ENCODE data around the gene A3GALT2. TPM values are rescaled to one million over a fixed set of nuclear protein-coding genes. Genes with fewer than 3 reads are reported as not detected.

The A3GALT2 gene
- polyA plus RNA-seq, 3 donors: 0.16 to 0.48 TPM; not detected in 1

DNA sequence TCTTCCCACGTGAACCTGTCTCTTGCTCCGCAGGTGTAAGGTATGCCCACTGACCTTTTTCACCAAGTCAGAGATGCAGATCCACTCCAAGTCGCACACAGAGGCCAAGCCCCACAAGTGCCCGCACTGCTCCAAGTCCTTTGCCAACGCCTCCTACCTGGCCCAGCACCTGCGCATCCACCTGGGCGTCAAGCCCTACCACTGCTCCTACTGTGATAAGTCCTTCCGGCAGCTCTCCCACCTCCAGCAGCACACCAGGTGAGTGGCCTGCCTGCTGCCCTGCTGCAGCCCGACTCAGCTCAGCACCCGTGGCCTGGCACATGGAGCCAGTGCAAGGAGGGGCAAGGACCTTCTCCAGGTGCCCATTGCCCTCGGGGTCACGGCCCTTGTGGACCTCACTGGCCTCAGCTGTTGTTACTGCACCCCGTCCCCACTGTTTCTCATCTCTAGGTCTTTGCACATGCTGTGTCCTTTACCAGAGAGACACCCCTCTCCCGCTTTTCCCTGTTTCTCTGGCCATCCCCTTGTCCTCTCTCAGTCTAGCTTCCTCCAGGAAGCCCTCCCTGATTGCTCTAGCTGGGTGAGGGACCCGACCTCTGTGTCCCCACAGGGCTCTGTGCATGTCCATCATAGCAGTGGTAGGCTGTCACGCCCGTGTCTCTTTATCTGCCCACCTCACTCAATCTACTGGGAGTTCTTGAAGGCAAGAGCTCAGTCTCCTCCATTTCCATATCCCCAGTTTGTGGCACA, 39.2 kb downstream of the A3GALT2 start:
- no peak for DNase-seq (ENCODE audit: extremely low read depth in 1 of 11, low read depth in 9 of 11, low spot score in 4 of 11)

DNA sequence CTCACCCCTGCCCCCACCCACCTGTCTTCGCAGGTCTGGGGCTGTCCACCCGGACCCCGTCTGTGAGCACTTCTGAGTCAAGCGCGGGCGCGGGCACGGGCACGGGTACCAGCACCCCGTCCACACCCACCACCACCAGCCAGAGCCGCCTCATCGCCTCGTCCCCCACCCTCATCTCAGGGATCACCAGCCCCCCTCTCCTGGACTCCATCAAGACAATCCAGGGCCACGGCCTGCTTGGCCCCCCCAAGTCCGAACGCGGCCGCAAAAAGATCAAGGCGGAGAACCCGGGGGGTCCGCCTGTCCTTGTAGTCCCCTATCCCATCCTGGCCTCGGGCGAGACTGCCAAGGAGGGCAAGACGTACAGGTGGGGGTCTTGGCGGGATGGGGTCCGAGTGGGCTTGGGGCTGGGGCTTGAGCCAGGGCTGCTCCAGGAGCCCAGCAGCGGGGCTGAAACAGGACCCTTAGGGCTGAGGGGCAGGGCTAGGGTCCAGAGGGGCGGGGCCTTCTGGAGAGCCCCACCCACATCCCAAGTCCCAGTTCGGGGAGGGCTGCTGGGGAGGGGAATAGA, 40.7 kb downstream of the A3GALT2 start:
- no peak for DNase-seq (ENCODE audit: extremely low read depth in 1 of 11, low read depth in 9 of 11, low spot score in 4 of 11)

DNA sequence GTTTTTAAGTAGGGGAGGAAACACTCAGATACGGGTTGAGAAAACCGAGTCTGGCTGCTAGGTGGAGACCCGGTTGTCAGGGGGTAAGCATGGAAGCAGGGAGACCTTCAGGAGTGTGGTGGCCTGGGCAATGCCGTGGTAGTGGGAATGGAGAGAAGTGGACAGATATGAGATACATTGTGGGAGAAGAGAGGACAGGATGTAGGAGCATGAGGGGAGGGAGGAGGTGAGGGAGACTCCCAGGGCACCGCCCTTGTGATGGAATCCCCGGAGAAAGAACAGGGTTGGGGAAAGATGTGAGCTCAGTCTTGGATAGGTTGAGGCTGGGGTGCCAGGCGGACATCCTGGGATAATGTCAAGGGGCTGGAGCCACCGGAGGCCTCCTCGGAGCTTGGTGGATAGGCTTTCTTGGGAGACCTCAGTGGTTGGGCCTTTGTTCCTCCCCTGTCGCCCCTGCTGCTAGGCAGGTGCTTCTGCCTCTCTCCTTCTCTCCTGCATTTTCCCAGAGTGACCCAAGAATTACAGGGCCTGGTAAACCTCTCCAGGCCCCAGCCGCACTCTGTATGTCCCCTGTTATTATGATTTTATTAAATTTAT, 43.3 kb downstream of the A3GALT2 start:
- no peak for DNase-seq (ENCODE audit: extremely low read depth in 1 of 11, low read depth in 9 of 11, low spot score in 4 of 11)

DNA sequence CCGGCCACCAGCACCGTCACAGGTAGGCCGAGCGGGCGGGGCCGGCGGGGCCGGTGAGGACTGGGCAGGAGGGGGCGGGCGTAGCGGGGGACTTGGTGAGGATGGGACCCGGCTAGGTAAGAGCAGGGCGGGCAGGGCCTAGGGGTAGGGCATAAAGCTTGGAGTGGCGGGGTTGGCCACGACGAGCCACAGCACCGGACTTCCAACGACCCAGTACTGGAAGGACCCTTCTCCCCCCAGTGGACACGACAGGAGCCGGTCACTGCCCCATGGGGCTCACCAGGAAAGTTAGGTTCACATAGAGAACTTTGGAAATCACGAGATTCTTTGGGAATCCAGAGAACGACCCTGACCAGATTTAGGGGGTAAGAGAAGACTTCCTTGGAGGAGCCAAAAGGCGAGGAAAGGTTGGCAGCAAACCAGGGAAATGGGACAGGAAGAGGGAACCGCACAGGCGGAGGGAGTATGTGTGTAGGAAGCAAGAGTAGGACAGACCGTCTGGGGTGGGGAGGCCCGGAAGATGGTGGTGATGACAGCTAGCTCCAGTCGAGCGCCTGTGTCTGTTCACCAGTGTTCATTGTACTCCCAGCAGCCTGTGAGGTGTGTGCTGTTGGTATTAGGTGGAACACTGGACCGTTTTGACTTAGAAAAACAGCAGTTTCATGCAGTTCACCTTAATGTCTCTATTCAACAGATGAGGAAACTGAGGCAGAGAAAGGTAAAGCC, 44.2 kb downstream of the A3GALT2 start:
- no peak for DNase-seq (ENCODE audit: extremely low read depth in 1 of 11, low read depth in 9 of 11, low spot score in 4 of 11)

DNA sequence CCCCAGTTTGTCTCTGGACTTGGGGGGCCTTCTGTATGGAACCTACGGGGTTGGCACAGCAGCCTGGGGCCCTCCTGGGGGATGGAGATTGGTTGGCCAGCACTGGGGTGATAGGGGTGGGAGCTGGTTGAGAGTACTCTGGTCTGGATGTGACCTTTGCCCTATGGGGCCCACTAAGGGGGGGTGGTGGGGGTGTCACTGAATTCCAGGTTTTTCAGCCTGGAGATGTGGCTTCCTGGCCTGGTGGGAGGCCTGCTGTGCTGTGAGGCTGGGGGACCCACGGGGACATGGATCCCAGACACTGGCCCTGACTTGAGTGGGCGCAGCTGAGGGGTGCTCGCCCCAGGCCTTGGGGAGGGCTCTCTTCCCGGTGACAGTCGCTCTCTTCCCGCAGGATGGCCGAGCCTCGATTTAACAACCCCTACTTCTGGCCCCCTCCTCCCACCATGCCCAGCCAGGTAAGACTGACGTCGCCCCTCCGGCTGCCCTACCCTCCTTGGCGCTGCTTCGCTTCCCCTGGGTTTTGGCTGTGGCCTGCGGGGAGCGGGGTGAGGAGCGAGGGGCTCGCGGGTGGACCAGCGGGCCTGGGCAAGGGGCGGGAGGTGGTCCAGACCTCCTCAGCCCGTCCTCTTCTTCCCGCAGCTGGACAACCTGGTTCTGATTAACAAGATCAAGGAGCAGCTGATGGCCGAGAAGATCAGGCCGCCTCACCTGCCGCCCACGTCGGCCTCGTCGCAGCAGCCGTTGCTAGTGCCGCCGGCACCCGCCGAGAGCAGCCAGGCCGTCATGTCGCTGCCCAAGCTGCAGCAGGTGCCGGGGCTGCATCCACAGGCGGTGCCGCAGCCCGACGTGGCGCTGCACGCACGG, 45.0 kb downstream of the A3GALT2 start:
- DNase-seq (ENCODE audit: extremely low read depth in 1 of 11, low read depth in 9 of 11, low spot score in 4 of 11): no peak

DNA sequence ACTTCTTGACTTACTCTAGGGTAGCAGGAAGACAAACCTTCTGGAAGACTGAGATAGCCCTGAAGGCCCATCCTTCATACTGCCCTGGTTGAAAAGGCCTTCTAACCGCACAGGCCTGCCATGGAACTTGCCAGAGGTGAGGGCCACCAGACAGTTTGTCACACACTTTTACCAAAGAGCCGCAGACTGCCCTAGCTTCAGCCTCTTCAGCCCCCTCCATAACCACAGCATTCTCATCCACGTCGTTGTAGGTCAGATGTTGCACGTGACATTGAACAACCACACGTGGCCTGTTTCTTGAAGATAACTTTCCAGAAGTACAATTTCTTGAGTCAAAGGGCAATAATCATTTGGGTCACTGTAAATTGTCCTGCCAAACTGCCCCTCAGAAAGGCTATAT, 45.7 kb downstream of the A3GALT2 start:
- DNase-seq (ENCODE audit: extremely low read depth in 1 of 11, low read depth in 9 of 11, low spot score in 4 of 11): no peak

DNA sequence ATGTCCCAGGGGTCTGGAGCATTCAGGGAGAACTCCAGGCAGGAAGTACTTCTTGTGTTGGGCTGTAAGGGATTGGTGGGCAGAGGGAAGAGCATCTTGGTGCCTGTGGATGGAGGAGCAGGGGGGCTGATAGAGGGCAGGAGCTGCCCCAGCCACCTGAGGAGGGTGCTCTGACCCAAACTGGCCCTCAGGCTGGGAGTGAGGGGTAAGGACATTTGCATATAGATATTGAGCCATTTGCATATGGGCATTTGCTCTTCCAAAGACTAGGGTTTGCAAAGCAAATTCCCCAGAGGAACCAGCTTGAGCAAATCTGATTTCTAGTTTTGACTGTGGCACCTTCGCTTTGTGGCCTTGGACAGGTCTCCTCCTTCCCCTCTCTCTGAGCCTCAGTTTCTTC, 46.5 kb downstream of the A3GALT2 start:
- no peak for DNase-seq (ENCODE audit: extremely low read depth in 1 of 11, low read depth in 9 of 11, low spot score in 4 of 11)

DNA sequence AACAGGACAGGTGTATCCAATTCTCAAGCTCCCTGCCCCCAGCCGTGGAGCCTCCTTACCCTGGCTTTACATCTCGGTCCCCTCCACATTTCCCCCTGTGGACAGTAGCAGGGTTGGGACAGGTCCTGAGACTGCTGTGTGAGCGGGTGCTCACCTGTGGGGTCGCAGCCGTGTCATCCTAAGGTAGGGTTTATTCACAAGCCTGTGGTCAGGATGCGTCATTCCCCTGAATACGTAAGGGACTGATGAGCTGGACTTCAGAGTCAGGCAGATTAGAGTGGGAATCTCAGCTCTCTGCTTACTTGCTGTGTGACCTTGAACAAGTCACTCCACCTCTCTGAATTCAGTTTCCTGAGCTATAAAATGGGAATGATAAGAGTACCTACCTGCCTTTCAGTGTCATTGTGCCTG, 46.9 kb downstream of the A3GALT2 start:
- DNase-seq (ENCODE audit: extremely low read depth in 1 of 11, low read depth in 9 of 11, low spot score in 4 of 11): no peak

DNA sequence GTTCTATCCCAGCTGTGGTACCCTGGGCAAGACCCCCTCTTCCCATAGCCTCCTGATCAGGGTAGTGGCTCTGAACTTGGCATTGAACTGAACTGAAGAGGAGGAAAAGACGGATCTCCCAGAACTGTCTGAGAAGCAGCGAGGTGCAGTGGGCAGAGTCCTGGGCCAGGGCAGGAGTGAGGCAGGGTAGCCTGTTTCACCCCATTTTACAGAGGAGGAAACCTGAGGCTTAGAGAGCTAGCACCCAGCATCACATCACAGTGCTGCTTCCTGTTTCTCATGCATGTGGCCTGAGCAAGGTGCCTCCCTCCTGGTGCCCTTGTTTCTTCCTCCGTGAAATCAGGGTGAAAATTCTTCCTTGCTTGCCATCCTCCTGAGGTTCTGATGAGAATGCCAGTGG, 47.5 kb downstream of the A3GALT2 start:
- no peak for DNase-seq (ENCODE audit: extremely low read depth in 1 of 11, low read depth in 9 of 11, low spot score in 4 of 11)

DNA sequence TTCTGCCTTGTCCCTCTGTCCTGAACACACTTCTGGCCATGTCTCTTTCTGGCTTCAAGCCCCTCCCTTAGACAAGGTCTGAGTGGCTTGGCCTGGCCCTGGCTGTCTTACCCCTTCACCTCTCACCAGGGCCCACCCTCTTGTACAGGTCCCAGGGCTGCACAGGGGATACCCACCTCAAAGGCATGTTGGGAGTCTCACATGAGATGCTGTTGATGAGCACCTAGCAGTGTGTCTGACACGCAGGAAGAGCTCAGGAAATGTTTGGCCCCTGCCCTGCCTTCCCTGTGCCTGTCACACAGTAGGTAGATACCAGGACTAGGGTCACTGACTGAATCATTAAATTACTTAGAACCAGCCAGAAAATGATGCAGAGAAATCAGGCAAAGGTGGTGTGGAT, 48.0 kb downstream of the A3GALT2 start:
- no peak for DNase-seq (ENCODE audit: extremely low read depth in 1 of 11, low read depth in 9 of 11, low spot score in 4 of 11)

DNA sequence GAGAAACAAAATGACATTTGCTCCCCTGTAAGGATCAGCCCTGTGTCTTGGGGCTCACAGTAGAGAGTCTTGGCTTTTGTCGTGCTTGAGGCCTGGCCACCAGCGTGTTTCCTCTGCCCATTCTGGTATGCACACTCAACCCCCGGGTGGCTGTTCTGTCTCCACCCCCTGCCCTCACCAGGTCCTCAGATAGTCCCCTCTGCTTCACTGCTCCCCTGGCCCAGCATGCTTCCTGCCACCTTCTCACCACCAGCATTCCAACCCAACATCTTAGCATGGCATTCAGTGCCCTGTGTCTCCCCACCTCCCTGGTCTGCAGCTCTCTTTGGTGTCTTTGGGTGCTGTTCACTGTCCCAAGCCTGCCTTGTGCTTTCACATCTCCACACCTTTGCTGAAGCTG, 48.4 kb downstream of the A3GALT2 start:
- no peak for DNase-seq (ENCODE audit: extremely low read depth in 1 of 11, low read depth in 9 of 11, low spot score in 4 of 11)

DNA sequence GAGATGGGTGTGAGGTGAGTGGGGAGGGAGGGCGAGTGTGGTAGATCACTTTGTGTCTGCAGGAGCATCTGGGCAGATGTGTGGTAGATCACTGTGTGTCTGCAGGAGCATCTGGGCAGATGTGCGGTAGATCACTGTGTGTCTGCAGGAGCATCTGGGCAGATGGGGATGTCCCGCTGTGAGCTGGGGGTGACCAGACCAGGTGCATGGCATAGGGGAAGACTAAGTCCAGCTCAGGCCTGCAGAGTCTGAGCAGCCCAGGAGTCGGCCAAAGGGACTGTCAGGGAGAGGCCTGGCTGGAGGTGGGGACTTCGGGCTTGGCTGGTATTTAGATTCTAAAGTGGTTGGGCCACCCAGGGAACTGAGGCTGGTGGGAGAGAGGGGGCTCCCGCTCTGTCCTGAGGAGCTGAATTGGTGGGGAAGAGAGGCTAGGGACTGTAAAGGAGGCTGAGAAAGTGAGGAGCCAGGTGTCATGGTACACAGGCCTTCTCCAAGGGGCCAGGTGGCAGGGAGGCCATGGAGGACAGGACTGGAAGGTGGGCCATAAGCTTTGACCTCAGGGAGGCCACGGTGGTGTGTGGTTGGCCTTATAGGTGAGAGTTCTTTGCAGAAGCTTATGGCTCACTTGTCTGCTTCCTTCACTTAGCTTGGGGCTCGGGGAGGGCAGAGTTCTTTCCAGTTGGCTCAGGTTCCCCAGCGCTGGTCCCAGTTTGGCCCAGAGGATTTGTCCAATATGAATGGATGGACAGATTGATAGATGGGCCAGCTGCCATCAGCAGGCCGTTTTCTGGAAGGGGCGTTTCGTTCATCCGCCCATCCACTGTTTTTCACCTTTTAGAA, 49.0 kb downstream of the A3GALT2 start:
- DNase-seq (ENCODE audit: extremely low read depth in 1 of 11, low read depth in 9 of 11, low spot score in 4 of 11): no peak

DNA sequence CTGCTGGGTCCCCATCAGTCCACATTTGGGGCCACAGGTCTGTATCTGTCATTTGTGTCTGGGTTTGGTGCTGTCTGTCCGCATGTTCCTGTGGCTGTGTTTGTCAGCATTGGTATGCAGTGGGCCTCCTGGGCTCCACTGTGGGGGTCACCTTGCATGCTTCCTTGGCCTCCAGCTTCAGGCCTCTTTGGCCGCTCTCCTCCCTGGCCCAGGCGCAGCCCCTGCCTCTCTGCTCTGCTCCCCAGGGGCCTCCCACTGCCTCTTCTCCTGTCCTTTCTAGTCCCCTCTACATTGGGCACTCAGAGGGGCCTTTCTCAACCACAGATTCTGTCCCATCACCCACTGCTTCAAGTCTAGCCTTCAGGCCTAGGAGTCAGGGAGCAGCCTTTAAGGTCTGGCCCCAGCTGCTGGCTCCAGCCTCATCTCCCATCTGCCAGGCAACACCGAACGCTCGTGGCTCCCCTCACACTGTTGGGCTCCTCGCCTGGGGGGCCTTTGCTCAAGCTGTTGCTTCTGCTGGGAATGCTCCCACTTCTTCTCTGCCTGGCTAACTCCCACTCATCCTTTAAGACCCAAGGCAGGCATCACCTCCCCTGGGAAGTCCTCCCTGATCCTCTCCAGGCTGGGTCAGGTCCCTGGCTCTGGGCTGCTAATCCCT, 50.0 kb downstream of the A3GALT2 start:
- DNase-seq (ENCODE audit: extremely low read depth in 1 of 11, low read depth in 9 of 11, low spot score in 4 of 11): no peak

DNA sequence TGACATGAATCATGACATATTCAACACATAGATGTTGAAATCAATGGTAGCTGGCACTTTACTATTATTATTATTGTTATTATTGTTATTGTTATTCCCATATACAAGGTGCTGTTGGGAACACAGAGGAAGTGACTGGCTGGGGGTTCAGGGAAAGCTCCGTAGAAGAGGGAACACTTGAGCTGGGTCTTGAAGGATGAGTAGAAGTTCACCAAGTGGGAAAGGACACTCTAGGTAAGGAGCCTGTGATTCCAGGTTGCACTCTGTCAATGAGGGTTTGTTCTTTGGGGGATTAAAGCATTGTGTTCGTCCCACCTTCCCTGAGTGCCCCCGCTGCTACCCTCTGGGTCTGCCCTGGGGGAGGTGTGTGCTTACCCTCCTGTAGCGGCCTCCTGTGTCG, 50.5 kb downstream of the A3GALT2 start:
- DNase-seq (ENCODE audit: extremely low read depth in 1 of 11, low read depth in 9 of 11, low spot score in 4 of 11): no peak

DNA sequence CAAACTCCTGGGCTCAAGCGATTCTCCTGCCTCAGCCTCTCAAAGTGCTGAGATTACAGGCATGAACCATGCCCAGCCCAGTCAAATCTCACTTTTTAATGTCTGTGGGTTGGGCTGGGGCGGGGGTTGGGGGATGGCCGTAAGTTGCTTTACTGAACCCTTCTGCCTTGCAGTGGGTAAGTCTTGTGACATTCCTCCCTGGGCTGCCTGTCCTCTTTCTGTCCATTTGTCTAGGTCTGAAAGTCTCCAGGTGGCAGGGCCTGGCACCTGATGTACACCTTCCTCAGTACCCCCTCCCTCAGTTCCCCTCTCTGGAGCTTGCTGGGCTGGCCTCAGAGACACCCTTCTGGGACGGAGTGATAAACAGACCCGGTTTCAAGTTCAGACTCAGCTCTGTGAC, 51.3 kb downstream of the A3GALT2 start:
- DNase-seq (ENCODE audit: extremely low read depth in 1 of 11, low read depth in 9 of 11, low spot score in 4 of 11): no peak

DNA sequence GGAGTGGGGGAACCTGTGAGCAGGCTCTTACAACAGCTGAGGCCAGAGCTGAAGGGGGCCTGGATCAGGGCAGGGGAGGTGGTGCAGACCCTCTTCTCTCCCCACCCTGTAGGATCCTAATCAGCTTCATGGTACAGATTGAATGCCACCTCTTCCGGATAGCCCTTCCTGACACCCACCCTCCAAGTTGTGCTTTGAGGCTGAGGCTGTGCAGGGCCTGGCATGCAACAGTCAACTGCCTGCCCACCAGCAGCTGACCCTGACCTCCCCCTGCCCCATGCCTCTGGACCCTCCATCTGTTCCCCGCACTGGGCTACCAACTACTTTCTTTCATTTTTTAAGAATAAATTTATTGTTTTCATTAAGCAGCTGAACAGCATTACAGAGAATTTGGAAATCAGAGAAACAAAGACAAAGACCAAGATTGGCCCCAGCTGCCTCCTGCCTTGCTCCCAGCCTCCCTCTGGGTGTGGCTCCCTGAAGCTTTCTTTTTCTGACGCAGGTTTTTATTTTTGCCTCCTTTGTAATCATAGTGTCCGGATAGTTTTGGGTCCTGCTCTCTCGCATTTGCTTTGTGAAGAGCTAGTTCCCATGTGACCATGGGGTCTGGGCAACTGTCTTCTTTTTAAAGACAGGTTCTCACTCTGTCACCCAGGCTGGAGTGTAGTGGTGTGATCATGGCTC, 51.8 kb downstream of the A3GALT2 start:
- DNase-seq (ENCODE audit: extremely low read depth in 1 of 11, low read depth in 9 of 11, low spot score in 4 of 11): no peak

DNA sequence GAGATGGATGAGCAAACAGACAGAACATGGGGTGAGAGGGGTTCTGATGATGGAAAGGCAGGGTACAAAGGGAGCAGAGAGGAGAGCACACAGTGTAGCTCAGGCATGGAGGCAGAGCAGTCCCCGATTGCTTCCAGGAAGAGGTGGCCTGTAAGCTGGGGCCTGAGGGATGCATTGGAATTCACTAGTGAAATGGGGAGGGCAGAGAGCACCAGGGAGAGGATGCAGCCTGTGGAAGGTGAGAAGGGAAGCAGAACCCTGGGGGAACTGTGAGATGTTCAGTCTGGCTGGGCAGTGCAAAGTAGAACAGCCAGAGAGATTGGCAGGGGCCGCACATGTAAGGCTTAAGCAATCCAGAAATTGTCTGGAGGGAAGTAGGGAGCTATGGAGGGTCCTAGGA, 52.4 kb downstream of the A3GALT2 start:
- DNase-seq (ENCODE audit: extremely low read depth in 1 of 11, low read depth in 9 of 11, low spot score in 4 of 11): no peak
